Sciatic nerve (tissue), 2 donors: Measurements from ENCODE around the gene GPC3. TPM values are rescaled to one million over a fixed set of nuclear protein-coding genes. Genes with fewer than 3 reads are reported as not detected.
"Not testable (repeated sequence)": the region's sequence is repeated elsewhere in the genome, so short reads cannot be mapped to it uniquely, and the experiment has no call there.

Source experiments
- ATAC-seq: fragments of 200-7000 bp; cut with Tn5 transposase; one replicate; pipeline ENCODE4 v1.9.1; 2020; ENCODE audit warnings: mild to moderate bottlenecking, moderate library complexity
- DNase-seq: peaks from one replicate; pipeline ENCODE4 v3.0.0-alpha.2; 2020; ENCODE audit warnings: low spot score
- intact Hi-C: fragments of 100-400 bp; cut with DNase I; formaldehyde crosslinking; loops from one replicate; pipeline ENCODE4 v1.14.2; 2022
- total RNA-seq: library from RNA; stranded (reverse); fragmentation: NEBNext Ultra II Directional; extraction: Animal tissue kit (Norgen Biotek cat#: 25700); gene quantifications from one replicate; pipeline ENCODE4 v1.2.1, GENCODE V29; 2021
- donor health status: DM: no; HTN: no; CAD: no.
- donor health status: DM: no; HTN: no; CAD: no.

The GPC3 gene
- total RNA-seq: 84.2 TPM

GRCh38 chrX:133985164-133985966 lies at the start of gene GPC3:
Gene GPC3, minus strand, starts transcription at chrX:133985594.
- DNase-seq: peak; percentile 67
- ATAC-seq: peak; percentile 73
- intact Hi-C loops: no loop called here

GRCh38 chrX:134032441-134032840 lies 47.0 kb upstream of the GPC3 start:
- no peak for DNase-seq
- no peak for ATAC-seq
- intact Hi-C loops: no loop called here

DNA sequence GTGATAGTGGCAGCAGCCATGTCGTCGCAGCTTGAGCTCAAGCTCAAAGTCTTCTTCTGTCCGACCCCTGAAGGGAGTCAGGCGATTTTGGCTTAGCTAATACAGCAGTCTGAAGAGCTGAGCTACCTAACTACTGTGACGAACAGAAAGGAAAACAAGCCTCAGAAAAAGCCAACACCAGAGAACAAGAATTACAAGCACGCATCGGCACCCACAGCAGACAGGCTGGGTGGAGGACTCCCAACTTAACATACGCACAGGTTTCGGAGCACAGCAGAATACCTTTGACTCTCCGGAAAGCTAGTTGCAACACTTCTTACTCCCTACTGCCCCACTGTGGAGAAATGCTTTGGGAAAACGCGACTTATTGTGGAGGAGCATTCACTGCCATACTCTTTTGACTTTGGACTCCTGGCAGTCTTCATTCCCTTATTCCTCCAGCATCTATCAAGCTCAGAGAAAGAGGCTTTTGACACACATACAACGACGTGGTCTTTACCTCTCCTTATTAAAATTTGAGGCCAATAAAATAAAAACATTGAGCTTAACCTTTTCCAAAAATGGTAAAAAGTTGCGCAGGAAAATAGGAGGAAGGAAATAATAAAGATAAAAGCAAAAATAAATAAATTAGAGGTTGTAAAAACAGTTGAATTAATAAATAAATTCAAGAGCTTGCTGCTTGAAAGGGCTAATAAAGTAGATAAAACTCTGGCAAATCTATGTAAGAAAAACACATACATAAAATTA lies 41.3 kb upstream of the GPC3 start:
- intact Hi-C loops: no loop called here
- peak; percentile 61 for DNase-seq
- ATAC-seq: peak; percentile 76

DNA sequence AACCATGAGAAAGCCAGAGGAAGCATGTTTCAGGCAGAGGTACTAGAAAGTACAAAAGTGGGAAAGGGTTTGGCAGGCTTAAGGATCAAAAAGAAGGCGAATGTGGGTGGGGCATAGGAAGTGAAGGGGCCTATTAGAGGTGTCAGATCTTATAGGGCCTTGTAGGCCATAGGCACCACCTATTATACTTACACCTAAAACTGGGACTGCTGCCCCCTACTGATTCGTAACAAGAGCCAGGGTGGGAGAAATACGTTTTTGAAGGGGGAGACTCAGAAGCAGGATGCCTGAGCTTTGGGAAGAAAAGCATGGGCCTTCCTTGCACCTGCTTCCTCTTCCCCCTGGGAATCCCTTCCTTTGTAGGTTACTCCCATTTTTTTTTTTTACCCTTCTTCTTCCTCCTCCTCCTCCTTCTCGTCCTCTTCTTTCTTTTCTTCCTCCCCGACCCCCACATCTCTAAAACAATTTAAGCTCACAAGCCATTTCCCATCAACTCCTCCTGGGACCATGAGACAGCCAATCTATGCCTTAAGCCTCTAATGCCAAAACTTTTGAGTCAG lies 40.7 kb upstream of the GPC3 start:
- intact Hi-C loops: no loop called here
- no peak for DNase-seq
- peak; percentile 14 for ATAC-seq

GRCh38 chrX:134024686-134025377 lies 39.4 kb upstream of the GPC3 start:
- intact Hi-C loops: no loop called here

GRCh38 chrX:134023851-134024281 lies 38.5 kb upstream of the GPC3 start:
- ATAC-seq: peak; percentile 41
- no peak for DNase-seq
- intact Hi-C loops: no loop called here

More at GRCh38 chrX:134024686-134025377, 39.4 kb upstream of the GPC3 start:
- ATAC-seq: peak; percentile 75
- DNase-seq: no peak

GRCh38 chrX:134020910-134021309 lies 35.5 kb upstream of the GPC3 start:
- no peak for DNase-seq
- no peak for ATAC-seq
- intact Hi-C loops: no loop called here

- no peak for ATAC-seq
- DNase-seq: no peak
- intact Hi-C loops: no loop called here
Measured at GRCh38 chrX:134019567-134020206, 34.3 kb upstream of the GPC3 start.

- intact Hi-C loops, DNase-seq, ATAC-seq: not testable (repeated sequence)
Measured at GRCh38 chrX:134016309-134016708, 30.9 kb upstream of the GPC3 start.

GRCh38 chrX:134015510-134015909 lies 30.1 kb upstream of the GPC3 start:
- intact Hi-C loops, ATAC-seq, DNase-seq: not testable (repeated sequence)

- intact Hi-C loops: no loop called here
- DNase-seq (no peak), ATAC-seq (no peak)
Measured at GRCh38 chrX:134013524-134013923, 28.1 kb upstream of the GPC3 start.

DNA sequence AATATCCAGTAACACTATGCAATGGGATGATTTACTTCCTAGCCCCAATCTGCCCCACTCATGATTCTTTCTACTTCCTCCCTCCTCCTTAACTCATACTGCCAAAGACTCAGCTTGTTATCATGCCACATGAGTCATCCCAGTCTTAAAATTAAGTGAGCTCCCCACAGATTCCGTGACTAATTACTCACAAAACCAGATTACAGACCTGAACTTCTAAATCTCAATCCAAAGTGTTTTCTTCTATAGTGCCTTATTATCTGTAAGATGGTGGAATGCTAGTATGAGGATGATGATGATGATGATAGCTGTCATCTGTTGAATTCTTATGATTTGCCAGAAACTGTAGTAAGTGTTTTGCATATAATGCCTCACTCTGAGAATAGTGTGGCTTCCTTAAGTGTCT lies 27.7 kb upstream of the GPC3 start:
- ATAC-seq (no peak), DNase-seq (no peak)
- intact Hi-C loops: no loop called here

DNA sequence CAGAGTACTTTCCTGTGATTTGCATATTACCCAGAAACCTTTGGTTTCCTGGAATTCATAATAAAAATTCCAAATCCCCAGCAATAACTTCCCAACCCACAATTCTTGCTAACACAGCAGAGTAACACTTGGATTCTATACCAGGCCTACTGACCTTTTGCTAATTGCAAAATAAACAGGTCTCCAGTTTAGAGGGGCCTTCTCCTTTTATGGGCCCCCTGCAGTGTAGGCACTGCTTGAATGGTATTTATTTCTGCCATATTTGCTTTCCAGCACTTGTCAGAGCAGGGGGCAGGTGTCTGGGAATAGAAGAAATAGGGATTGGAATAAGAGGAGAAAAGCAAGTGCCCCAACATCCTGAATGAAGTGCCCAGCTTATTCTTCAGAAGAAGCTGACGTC lies 25.3 kb upstream of the GPC3 start:
- no peak for DNase-seq
- intact Hi-C loops: no loop called here
- no peak for ATAC-seq

- DNase-seq: no peak
- intact Hi-C loops: no loop called here
- no peak for ATAC-seq
Measured at GRCh38 chrX:134007716-134008115, 22.3 kb upstream of the GPC3 start.

DNA sequence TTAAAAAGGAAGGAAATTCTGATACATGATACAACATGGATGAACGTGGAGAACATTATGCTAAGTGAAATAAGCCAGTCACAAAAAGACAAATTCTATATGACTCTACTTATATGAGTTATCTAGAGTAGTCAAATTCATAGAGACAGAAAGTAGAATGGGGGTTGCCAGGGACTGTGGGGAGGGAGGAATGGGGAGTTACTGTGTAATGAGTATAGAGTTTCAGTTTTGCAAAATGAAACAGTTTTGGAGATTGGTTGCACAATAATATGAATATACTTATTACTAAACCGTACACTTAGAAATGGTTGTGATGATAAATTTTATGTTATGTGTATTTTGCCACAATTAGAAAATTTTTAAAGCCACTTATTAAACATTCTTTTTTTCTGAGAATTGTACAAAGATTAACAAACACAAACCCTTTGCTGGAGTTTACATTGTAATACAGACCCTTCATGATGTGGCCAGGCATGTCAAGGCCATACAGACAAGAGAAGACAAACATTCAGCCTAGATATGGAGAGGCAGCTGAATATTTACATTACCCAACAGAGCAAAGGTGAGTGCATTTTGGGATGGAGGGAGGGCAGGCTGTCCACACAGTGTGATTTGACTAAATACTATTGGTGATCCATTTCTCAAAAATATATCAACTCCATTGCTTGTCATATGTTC lies 21.2 kb upstream of the GPC3 start:
- DNase-seq (no peak), ATAC-seq (no peak)
- intact Hi-C loops: no loop called here

- DNase-seq (no peak), ATAC-seq (peak; percentile 84)
- intact Hi-C loops: no loop called here
Measured at GRCh38 chrX:134004084-134004483, 18.7 kb upstream of the GPC3 start.

DNA sequence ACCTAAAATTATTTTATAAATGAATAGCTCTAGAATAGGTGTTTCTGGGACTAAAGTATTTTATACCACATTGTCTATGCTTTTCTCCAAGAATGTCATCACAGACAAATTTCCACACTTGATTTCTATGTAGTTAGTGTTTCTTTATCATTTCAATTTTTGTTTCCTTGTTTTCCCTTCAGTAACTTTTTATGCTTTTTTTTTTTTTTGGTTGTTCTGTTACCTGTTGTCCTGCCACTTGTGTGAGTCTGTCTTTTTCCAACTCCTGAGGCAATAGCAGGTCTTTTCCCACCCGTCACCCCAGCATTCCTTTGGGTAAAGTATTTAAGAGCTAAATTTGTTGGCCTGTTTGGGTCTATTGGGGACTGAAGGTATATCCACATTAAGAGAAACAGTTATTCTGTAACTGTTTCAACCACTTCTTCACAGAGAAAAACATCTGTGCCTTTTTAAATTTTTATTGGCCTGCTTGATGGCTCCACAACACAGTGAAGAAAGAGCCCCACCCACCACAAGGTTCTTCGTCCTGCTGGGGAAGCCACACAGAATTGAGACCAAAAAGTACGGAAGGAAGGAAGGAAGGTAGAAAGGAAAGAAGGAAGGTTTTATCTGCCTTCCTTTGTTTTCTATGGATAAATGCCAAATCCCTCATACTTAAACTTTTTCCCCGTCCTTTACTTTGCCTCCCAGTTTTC lies 17.7 kb upstream of the GPC3 start:
- intact Hi-C loops: no loop called here
- ATAC-seq (no peak), DNase-seq (no peak)
